SK-N-MC (cell line): Measurements from ENCODE around the gene MPHOSPH9.

Experiments used
- EZH2 ChIP-seq: fragments of 200-600 bp; sonication (generic); IDR thresholded peaks from one replicate; pipeline ENCODE4 v1.6.1; 2017; ENCODE audit warnings: antibody characterized with exemption
- POLR2AphosphoS5 ChIP-seq: IDR thresholded peaks from 2 replicates; pipeline ENCODE4 v1.6.1; 2012; ENCODE audit warnings: mild to moderate bottlenecking, low read depth, low read length, borderline replicate concordance

DNA sequence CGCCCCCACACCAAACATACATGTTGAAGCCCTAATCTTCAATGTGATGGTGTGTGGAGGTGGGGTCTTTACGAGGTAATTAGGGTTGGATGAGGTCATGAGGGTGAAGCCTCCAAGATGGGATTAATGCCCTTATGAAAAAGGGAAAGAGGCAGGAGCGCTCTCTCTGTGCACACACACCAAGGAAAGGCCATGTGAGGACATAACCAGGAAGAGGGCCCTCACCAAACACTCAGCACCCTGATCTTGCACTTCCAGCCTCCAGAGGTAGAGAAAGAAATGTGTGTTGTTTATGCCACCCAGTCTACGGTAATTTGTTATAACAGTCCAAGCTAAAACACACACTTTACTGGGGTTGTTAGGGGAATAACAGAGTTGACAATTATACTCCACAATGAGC is 67.4 kb downstream of the MPHOSPH9 start:
- TF ChIP-seq POLR2AphosphoS5 (no peak), EZH2 (no peak)
